Lung microvascular endothelial cell (primary cell): ENCODE measurements around the gene C1QC. TPM values are rescaled to one million over a fixed set of nuclear protein-coding genes. Genes with fewer than 3 reads are reported as not detected.

Experiments used
- DNase-seq, 2 donors: peaks; one replicate each; pipeline versions ENCODE4 v3.0.0 to v3.0.0-alpha.2; 2010; ENCODE audit warnings: low read depth in 2 of 2
- total RNA-seq: library from RNA; depleted of rRNA; stranded (reverse); fragments of >200 nt; gene quantifications from 2 replicates; pipeline ENCODE4 v1.2.1, GENCODE V29; 2014

Gene C1QC
- total RNA-seq, result not detected in 2 replicates

DNA sequence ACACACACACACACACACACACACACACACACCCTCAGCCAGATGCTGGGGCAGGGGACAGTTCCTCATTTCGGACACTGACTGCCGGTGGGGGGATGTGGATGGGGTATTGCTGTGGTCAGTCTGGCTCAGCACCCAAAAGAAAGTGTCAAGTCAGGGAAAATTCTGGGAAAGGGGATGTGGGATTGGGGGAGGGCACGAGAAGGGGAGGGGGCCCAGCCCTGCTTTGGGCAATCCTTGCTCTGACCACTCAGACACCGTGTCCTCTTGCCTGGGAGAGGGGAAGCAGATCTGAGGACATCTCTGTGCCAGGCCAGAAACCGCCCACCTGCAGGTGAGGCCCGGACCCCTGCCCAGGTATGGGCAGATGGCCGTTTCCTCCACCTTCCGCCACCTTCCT, at the start of gene C1QC:
TSS of gene C1QC (plus strand) at position 253 of the 400 bp plus-strand sequence. CDS start 391 bp downstream, outside the sequence.
- DNase-seq, result no peak

- no peak for DNase-seq
Observed at GRCh38 chr1:22594396-22594795, 49.0 kb upstream of the C1QC start.

DNA sequence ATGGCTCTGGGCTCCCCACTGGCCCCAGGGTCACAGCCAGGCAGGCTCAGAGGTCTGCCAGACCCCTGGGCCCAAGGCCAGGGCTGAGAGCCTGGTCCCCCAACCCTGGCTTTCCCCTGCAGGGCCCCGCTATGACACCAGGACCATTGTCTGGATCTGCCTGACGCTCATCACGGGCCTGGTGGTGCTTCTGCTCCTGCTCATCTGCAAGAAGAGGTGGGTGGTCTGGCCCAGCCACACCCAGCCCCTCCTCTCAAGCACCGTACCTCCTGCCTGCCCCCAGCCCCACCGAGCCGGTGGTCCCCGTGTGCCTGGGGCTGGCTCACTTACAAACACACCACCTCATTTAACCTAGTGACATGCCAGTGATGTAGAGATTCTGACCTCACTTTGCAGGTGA, 48.3 kb upstream of the C1QC start:
- no peak for DNase-seq

- DNase-seq, result no peak
Observed at GRCh38 chr1:22597301-22597965, 46.0 kb upstream of the C1QC start.

GRCh38 chr1:22597996-22598395, 45.4 kb upstream of the C1QC start:
- no peak for DNase-seq

DNA sequence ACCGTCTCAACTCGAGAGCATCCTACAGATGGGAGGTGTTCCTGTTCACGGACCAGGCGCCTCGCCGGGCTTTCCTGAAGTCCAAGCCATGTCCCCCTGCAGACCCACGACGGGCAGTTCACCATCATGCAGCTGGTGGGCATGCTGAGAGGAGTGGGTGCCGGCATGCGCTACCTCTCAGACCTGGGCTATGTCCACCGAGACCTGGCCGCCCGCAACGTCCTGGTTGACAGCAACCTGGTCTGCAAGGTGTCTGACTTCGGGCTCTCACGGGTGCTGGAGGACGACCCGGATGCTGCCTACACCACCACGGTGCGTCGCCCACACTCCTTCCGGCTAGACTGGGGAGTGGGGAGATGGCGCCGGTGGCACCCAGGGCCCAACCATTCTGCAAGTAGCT, 44.7 kb upstream of the C1QC start:
- no peak for DNase-seq

GRCh38 chr1:22600071-22600816, 43.2 kb upstream of the C1QC start:
- DNase-seq, result no peak

GRCh38 chr1:22600817-22601605, 42.4 kb upstream of the C1QC start:
- DNase-seq, result no peak

GRCh38 chr1:22601610-22602009, 41.8 kb upstream of the C1QC start:
- DNase-seq, result no peak

- no peak for DNase-seq
Observed at GRCh38 chr1:22602060-22602740, 41.2 kb upstream of the C1QC start.

- DNase-seq, result no peak
Observed at GRCh38 chr1:22606161-22606560, 37.3 kb upstream of the C1QC start.

DNA sequence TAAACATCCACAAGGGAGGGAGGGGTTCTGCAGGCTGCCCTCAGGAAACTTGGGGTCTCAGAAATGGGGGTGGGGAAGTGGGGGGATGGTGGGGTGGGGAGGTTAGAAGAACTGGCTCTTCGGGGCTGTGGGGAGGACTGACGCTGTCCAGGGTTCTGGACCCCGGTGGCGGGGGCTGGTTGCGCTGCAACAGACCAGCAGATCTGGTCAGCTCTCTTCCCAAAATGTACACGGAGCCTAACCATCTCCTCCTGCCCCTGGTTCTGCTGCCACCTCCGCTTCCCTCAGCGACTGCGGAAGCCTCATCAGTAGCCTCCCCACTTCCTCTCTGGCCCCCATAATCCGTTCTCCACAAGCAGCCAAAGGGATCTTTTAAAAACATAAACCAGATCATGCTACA, 36.3 kb upstream of the C1QC start:
- DNase-seq, result peak in 1 of 2 donors; percentile 9

DNA sequence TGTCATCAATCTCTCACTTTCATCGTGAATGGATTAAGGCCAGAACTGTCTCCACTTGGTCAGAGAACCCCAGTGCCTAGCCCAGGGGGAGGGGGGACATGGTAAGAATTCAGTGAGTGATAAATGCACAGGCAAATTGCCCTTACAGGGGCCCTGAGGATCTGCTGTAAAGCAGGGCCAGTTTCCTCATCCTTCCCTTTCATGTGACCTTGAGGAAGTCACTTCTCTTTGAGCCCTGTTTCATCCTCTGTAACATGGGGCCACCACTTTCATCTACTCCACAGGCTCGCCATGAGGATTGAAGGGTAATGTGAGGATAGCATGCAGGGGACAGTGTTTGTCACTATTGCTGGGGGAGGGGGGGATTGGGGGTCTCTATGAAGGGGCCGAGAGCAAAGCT, 35.1 kb upstream of the C1QC start:
- DNase-seq, result no peak

DNA sequence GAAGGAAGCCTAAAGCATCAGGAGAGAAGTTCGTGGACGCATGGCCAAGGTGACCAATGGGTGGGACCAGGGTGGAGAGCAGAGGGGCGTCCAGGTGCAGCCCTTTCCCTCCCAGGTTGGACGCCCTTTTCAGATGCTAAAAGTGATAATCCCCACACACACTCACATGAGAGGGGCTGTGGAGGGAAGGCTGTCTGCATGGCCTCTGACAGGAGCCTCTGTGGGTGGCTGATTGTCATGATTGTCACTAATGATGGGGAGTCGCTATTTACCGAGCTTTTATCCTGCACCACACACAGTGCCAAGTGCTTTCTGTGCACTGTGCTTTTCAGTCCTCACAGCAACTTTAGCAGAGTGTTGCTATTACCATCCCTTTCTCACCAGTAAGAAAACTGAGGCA, 34.1 kb upstream of the C1QC start:
- no peak for DNase-seq

DNA sequence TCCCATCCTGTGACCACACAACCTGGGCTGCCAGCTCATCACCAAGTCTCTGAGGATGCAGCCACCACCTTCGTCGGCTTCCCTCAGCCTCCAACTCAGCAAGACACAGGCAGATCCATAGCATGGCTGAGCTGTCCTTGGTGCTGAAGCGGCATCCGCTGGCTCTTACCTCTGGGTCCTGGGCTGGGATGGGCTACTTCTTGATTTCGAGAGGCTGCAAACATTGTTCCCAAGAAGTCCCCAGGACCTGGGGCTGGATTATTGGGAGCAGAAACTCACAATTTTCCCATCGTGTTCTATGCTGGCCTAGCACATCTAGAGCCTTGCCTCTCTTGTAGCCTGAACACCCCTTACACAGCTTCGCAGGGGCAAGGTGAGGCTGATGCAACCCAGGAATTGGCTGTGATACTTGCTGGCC, 31.9 kb upstream of the C1QC start:
- DNase-seq, result peak; percentile 61 to 67

DNA sequence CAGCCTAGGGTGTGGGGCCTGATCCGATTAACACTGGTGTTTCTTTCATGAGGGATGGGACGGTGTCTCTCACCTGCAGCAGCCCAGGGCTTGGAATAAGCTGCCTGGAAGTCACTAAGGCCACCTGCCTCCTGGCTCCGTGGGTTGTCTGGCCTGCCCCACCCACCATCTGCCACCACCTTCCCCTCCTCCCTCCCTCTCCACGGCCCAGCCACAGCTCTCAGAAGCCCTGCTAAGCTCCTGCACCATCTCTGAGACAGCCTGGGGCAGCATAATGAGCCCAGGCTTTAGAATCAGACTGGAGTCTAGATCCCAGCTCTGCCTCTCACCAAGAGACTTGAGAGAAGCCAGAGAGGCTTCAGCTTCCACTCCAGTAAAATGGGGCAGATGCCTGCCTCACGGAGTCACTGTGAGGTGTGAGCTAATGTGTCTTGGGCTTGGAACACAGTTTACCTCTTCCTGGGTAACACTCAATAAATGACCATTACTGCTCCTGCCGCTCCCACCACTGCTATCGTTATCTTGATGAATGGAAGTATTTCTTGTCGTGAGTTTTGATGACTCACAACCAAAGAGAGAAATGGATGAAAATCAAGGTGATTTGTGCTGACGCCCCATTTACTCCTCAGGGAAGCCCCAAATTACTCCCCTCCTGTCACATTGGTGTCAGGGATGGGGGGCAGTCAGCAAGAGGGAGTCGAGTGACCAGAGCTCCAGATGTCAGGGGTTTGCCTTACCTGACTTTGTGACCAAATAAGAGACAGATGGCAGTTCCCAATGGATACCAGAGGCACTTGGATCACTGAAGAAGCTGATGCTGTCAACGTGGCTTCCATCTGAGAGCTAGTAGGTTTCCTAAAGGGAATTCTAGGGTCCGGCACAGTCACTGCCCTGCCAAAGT, 30.5 kb upstream of the C1QC start:
- no peak for DNase-seq

- no peak for DNase-seq
Observed at GRCh38 chr1:22613572-22613918, 29.9 kb upstream of the C1QC start.

DNA sequence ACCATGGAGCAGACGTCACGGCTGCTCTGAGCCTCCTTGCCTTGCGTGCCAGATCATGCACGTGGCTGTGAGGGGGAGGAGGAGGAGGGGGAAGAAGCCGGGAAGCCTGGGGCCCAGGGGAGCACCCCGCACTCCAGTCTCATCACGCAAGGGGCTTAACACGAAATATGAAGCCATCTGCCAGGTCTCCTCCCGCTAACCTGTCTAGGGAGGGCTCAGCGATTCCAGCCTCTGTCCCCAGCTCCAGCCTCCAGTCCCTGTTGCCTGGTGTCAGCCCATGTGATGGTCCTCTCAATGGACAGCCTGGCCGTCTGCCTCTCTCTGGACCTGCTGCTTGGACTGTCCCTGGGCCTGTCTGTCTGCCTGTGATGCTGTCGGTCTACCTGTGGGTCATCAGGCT, 29.5 kb upstream of the C1QC start:
- DNase-seq, result no peak

DNA sequence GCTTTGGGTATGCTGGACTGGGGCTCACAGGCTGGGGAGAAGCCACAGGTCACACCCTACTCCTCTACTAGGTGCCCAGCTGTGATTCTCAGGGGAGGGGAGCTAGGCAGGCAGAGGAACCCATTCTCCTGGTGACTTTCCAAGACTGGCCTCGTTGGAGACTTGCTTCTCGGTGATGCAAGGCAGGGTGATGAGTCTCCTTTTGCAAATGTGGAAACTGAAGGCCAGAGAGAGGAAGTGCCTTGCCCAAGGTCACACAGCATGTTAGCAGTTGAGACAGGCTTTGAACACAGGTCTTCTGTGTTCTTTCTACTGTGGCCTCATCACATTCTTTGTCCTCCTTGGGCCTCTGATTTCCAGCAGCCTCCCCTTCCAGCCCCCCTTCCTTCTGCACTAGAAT, 27.5 kb upstream of the C1QC start:
- DNase-seq, result no peak

- DNase-seq, result no peak
Observed at GRCh38 chr1:22616571-22616970, 26.9 kb upstream of the C1QC start.

DNA sequence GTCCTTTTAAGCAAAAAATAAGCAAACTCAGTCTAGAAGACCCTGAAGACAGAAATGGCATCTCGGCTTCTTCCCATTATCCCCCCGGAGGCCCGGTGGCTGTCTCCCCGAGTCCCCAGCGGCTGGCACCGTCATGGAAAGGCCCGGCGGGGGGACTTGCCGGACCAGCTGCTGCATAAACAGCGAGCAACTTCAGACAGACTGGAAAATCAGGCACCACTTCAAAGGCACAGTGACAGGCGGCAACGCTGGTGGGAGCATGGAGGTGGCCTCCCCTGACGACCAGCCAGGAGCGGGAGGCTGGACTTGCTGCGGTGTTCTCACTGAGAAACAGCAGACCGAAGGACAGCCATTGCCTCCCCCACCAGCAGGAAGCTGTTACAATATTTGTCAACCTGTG, 25.4 kb upstream of the C1QC start:
- DNase-seq, result no peak
